Retinal pigment epithelial cell (primary cell): ENCODE data around the gene VWA3B.

Source experiments
- DNase-seq: peaks from one replicate; pipeline ENCODE4 v3.0.0-alpha.2; 2010; ENCODE audit warnings: low read depth
- H3K4me3 ChIP-seq: 2 replicates; pipeline ENCODE4 v1.5.1; 2011; ENCODE audit warnings: mild to moderate bottlenecking, low read length, control low read depth, moderate library complexity
- TF ChIP-seq, protein P1 (sequence below): conservative IDR thresholded peaks from 2 replicates; pipeline ENCODE4 v1.5.1; 2011; ENCODE audit warnings: low read depth, low read length, control low read depth, inconsistent platforms

VWA3B gene

DNA sequence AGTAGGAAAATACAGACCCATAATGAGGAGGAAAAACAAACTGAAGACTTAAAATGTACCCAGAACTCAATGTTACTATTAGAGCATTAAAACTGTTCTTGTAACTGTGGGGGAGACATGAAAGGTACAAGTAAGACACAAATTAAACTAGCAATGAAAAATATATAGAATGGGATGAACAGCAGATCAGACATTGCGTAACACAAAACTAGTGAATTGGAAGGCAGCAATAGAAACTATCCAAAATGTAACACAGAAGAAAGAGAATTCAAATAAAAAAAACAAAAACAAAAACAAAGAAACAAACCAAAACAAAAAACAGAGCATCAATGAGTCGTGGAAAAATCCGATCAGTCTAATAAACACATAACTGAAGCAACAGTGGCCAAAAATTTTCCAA is 132.2 kb downstream of the VWA3B start:
- DNase-seq = no peak
- no peak overlapping the region for H3K4me3 ChIP-seq
- TF ChIP-seq, protein P1, sequence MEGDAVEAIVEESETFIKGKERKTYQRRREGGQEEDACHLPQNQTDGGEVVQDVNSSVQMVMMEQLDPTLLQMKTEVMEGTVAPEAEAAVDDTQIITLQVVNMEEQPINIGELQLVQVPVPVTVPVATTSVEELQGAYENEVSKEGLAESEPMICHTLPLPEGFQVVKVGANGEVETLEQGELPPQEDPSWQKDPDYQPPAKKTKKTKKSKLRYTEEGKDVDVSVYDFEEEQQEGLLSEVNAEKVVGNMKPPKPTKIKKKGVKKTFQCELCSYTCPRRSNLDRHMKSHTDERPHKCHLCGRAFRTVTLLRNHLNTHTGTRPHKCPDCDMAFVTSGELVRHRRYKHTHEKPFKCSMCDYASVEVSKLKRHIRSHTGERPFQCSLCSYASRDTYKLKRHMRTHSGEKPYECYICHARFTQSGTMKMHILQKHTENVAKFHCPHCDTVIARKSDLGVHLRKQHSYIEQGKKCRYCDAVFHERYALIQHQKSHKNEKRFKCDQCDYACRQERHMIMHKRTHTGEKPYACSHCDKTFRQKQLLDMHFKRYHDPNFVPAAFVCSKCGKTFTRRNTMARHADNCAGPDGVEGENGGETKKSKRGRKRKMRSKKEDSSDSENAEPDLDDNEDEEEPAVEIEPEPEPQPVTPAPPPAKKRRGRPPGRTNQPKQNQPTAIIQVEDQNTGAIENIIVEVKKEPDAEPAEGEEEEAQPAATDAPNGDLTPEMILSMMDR = no peak

DNA sequence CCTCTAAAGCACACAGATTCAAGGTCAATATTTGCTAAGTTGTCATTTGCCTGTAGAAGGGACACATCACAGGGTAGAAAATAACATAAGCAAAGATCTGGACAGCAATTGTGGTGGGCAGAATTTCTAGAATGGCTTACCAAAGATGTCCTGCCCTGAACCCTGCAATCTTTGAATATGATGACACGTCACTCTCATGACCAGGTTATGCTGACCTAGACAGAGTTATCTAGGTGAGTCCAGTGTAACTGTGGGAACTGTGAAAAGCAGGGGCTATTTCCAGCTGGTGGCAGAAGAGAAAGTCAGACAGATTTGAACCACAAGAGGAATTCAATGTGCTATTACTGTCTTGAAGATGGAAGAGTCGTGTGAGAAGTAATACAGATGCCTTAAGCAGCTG is 147.0 kb downstream of the VWA3B start:
- DNase-seq = no peak
- TF ChIP-seq, protein P1 = no peak

DNA sequence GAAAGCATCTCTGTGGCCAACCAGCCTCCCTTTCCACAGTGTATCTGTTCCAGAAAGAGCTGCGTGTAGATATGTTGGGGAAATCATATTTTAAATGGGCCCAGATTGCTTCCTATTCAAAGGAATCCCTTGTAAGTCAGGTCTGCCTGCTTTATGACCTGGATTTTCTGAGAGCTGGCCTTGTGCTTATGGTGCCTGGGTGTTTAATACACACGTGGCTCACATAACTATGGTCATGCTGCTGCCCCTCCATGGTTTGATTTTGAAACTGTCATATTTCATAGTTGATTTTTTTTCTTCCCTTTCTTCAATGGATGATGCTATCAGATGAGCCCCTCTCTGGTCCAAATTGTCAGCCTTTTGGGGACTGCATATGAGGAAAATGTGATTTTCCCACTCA is 147.8 kb downstream of the VWA3B start:
- TF ChIP-seq, protein P1 = no peak
- no peak overlapping the region for H3K4me3 ChIP-seq
- no peak for DNase-seq

More for the DNA sequence above, 147.0 kb downstream of the VWA3B start:
- no peak overlapping the region for H3K4me3 ChIP-seq

DNA sequence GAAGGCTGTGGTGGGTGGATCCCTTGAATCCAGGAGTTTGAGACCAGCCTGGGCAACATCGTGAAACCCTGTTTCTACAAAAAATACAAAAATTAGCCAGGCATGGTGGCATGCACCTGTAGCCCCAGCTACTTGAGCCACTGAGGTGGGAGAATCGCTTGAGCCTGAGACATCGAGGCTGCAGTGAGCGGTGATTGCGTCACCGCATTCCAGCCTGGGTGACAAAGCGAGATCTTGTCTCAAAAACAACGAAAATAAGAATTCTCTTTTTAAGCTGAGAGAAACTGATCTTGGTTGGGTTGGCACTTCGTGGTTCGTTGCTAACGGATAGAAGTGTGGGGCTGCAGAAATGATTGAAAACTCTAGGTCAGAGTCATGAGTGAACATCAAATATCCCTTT is 150.0 kb downstream of the VWA3B start:
- no peak overlapping the region for H3K4me3 ChIP-seq
- TF ChIP-seq, protein P1 = no peak
- DNase-seq = no peak

DNA sequence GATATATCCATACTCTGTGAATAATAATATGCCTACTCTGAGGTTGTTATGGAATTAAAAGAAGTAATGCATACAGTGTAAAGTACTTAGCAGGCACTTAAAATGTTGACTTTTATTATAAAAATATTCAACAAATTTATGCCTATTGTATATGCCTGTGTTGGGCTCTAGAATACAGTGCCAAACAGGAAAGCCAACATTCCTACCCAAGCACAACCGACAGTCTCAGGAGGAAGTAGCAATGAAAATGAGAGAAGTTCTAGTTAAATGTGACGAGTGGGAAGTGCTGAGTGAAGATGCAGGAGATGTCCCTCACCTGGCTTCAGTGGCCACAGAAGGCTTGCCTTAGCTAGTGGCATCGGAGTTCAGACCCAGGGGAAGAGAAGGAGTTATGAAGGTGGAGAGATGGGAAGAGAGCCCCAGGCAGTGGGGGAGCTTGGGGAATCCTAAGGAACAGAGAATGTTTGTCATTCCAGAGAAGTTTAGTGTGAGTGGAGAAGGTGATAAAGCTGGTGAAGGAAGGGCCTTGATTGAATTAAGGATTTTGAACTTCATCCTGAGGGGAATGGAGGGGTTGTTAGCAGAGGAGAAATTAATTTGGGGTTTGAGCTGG is 153.9 kb downstream of the VWA3B start:
- TF ChIP-seq, protein P1 = no peak

DNA sequence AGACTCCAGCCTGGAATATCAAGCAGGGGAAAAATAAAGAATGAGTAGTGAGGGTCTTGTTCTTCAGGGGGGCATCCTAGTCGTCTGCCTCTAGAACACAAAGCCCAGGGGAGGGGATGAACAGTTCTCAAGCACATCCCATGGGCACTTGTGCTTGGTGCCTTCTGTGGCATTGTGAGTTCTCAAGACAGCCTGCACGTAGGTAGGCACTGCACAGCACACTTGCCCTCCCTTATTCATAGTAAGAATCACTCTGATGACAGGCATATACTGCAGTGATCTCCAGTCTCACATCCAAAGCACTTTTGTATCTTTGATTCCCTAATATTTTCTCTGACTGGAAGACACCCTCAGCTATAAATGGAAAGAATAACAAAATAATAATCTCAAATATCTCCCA is 154.6 kb downstream of the VWA3B start:
- no peak for DNase-seq
- TF ChIP-seq, protein P1 = no peak
- no peak overlapping the region for H3K4me3 ChIP-seq

More for the DNA sequence above, 153.9 kb downstream of the VWA3B start:
- no peak overlapping the region for H3K4me3 ChIP-seq
- DNase-seq = no peak

DNA sequence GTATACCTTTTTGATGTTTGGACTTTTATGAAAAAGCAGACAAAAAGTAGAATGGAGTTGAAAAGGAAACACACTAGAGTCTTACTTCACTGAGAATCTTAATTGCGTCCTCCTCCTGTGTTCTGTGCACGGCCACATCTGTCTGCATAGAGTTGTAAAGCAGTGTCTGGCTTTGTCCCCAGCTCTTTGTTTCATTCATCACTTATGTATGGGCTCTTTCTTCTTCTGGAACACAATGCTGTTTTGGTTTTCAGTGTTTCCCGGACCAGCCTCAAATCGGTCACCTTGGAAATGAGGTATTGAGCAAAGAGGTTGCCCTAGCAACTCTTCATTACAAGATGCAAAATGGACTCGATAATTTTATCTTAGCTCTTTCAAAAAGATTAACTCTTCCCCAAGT is 155.0 kb downstream of the VWA3B start:
- no peak overlapping the region for H3K4me3 ChIP-seq
- TF ChIP-seq, protein P1 = no peak
- no peak for DNase-seq
